Measurements from ENCODE around the gene EYS.
"Not testable (repeated sequence)": the region's sequence is repeated elsewhere in the genome, so short reads cannot be mapped to it uniquely, and the experiment has no call there.

EYS gene

GRCh38 chr6:65627015-65627414 is 80.0 kb downstream of the EYS start:
- Mint-ChIP-seq H3K36me3 (ENCODE audit: low read depth) (no peaks in the 10 kb centered on the region), H3K4me1 (no peaks in the 10 kb centered on the region), H3K27ac (no peak overlapping the region), H3K9me3 (peaks cover 6% of the 10 kb centered on the region), H3K4me3 (no peak overlapping the region), H3K27me3 (ENCODE audit: low read depth) (no peaks in the 10 kb centered on the region)
- TF ChIP-seq, protein P1, sequence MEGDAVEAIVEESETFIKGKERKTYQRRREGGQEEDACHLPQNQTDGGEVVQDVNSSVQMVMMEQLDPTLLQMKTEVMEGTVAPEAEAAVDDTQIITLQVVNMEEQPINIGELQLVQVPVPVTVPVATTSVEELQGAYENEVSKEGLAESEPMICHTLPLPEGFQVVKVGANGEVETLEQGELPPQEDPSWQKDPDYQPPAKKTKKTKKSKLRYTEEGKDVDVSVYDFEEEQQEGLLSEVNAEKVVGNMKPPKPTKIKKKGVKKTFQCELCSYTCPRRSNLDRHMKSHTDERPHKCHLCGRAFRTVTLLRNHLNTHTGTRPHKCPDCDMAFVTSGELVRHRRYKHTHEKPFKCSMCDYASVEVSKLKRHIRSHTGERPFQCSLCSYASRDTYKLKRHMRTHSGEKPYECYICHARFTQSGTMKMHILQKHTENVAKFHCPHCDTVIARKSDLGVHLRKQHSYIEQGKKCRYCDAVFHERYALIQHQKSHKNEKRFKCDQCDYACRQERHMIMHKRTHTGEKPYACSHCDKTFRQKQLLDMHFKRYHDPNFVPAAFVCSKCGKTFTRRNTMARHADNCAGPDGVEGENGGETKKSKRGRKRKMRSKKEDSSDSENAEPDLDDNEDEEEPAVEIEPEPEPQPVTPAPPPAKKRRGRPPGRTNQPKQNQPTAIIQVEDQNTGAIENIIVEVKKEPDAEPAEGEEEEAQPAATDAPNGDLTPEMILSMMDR (IDR thresholded peaks at IDR 0.05; ENCODE audit: unreplicated experiment in 3 of 3), result no peak

DNA sequence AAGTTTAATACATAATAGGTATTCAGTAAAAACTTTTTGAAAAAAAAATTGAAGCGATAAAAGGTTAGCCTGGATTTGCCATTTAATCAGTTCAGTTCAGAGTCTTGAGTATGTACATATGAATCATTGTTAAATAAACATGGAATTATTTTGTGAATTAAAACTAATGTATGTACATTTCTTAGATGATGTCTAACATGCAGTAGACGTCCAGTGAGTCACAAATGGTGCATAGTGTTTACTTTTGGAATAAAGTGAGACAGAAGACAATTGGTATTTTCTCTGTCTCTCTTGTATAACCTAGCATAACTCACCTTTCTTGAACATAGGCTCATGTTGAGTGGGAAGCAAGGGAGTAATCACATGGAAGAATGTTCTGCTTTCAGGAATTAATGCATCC is 83.5 kb downstream of the EYS start:
- TF ChIP-seq, protein P1 (IDR thresholded peaks at IDR 0.05; ENCODE audit: unreplicated experiment in 3 of 3), result no peak
- Mint-ChIP-seq H3K4me3 (no peak overlapping the region), H3K27ac (no peak overlapping the region), H3K36me3 (ENCODE audit: low read depth) (no peaks in the 10 kb centered on the region), H3K27me3 (ENCODE audit: low read depth) (no peaks in the 10 kb centered on the region), H3K9me3 (peaks cover 7% of the 10 kb centered on the region), H3K4me1 (no peaks in the 10 kb centered on the region)

DNA sequence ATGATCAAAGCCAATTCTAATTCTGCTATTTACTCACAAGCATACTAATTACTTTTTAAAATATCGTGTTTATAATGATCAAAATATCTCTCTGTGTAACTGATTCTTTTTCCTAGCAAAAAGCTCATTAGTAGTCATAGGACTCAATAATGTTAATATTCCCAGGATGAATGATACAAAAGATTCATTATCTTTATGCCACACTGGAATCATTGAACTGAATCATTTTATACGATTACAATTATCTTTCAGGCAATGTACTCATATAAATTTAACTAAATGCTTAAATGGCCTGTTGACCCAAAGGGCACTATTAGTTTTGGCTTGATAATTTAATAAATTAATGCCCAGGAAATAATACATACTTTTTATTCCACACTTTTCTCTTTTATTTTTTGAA is 96.3 kb downstream of the EYS start:
- TF ChIP-seq, protein P1 (IDR thresholded peaks at IDR 0.05; ENCODE audit: unreplicated experiment in 3 of 3), result no peak
- no peaks in the 10 kb centered on the region for H3K4me1 Mint-ChIP-seq
- H3K27ac Mint-ChIP-seq, result no peak overlapping the region
- H3K9me3 Mint-ChIP-seq, result no peaks in the 10 kb centered on the region
- H3K4me3 Mint-ChIP-seq, result no peak overlapping the region
- H3K27me3 Mint-ChIP-seq (ENCODE audit: low read depth), result no peaks in the 10 kb centered on the region
- H3K36me3 Mint-ChIP-seq (ENCODE audit: low read depth), result no peaks in the 10 kb centered on the region

DNA sequence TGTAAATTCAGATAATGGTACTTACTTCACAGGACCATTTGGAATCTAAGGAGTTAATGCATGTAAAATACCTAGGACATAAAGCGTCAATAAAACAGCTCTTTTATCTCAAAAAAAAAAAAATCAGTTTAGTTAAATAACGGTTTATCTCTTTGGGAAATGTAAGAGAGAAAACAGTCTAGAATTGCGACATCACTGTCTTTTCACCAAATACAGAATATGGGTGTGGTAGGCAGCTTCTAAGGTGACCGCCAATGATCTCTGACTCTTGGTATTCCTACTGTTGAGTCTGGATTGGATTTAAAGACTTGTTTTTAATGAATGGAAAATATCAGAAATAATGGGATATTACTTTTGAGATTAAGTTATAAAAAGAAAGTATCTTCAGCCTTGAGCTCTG is 111.5 kb downstream of the EYS start:
- Mint-ChIP-seq H3K4me1 (no peaks in the 10 kb centered on the region), H3K36me3 (ENCODE audit: low read depth) (no peaks in the 10 kb centered on the region), H3K27ac (no peak overlapping the region), H3K4me3 (no peak overlapping the region), H3K9me3 (no peaks in the 10 kb centered on the region), H3K27me3 (ENCODE audit: low read depth) (no peaks in the 10 kb centered on the region)
- TF ChIP-seq, protein P1 (IDR thresholded peaks at IDR 0.05; ENCODE audit: unreplicated experiment in 3 of 3), result no peak

DNA sequence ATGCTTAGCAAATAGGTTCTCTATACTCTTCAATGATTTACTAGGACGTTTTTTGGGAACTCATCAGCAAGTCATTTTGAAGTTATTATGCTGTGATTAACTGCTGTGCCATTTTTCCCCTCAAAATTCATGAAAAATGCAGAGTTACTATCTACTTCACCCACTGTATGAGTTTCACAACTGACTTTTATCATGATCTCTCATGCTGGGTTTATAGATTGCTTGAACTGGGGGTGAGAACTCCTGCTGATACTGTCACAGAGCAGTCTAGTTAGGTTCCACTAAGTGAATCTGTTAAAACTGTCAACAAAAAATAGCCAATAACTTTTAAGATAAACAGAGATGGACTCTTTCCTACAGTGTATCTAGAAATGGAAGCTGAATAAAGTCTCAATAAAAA is 136.7 kb downstream of the EYS start:
- peak overlapping the region in 2 of 3 experiments; percentile 36 to 48 for H3K27ac Mint-ChIP-seq
- no peaks in the 10 kb centered on the region for H3K9me3 Mint-ChIP-seq

GRCh38 chr6:65569505-65569904 is 137.5 kb downstream of the EYS start:
- no peaks in the 10 kb centered on the region for H3K9me3 Mint-ChIP-seq
- TF ChIP-seq, protein P1 (IDR thresholded peaks at IDR 0.05; ENCODE audit: unreplicated experiment in 3 of 3), result no peak
- H3K27ac Mint-ChIP-seq, result no peak overlapping the region
- H3K4me1 Mint-ChIP-seq, result peaks cover 10% of the 10 kb centered on the region
- H3K27me3 Mint-ChIP-seq (ENCODE audit: low read depth), result no peaks in the 10 kb centered on the region
- H3K4me3 Mint-ChIP-seq, result no peak overlapping the region
- no peaks in the 10 kb centered on the region for H3K36me3 Mint-ChIP-seq (ENCODE audit: low read depth)

More for the DNA sequence above, 136.7 kb downstream of the EYS start:
- H3K4me1 Mint-ChIP-seq, result peaks cover 10% of the 10 kb centered on the region
- H3K4me3 Mint-ChIP-seq, result no peak overlapping the region
- H3K27me3 Mint-ChIP-seq (ENCODE audit: low read depth), result no peaks in the 10 kb centered on the region
- no peaks in the 10 kb centered on the region for H3K36me3 Mint-ChIP-seq (ENCODE audit: low read depth)
- TF ChIP-seq, protein P1 (IDR thresholded peaks at IDR 0.05; ENCODE audit: unreplicated experiment in 3 of 3), result no peak

GRCh38 chr6:65569056-65569455 is 138.0 kb downstream of the EYS start:
- H3K4me1 Mint-ChIP-seq; H3K27me3 Mint-ChIP-seq (ENCODE audit: low read depth): not testable (repeated sequence)

More at GRCh38 chr6:65569056-65569455, 138.0 kb downstream of the EYS start:
- H3K9me3 Mint-ChIP-seq; H3K4me3 Mint-ChIP-seq; H3K27ac Mint-ChIP-seq; H3K36me3 Mint-ChIP-seq (ENCODE audit: low read depth): not testable (repeated sequence)

Measured in nephron (organoid).